Suprapubic skin (tissue), 4 donors: ENCODE data around the gene ERCC3. TPM values are rescaled to one million over a fixed set of nuclear protein-coding genes. Genes with fewer than 3 reads are reported as not detected.
"Not testable (repeated sequence)": the region's sequence is repeated elsewhere in the genome, so short reads cannot be mapped to it uniquely, and the experiment has no call there.

Source experiments
- DNase-seq, 2 donors: peaks; one replicate each; pipeline ENCODE4 v3.0.0-alpha.2; 2019; ENCODE audit warnings: low spot score in 2 of 2
- H3K27ac ChIP-seq: fragments of 200-600 bp; sonication (generic); one replicate; pipeline ENCODE4 v1.5.1; 2019
- H3K27me3 ChIP-seq: fragments of 200-600 bp; sonication (generic); one replicate; pipeline ENCODE4 v1.5.1; 2019
- H3K36me3 ChIP-seq: fragments of 200-600 bp; sonication (generic); one replicate; pipeline ENCODE4 v1.5.1; 2019
- H3K4me1 ChIP-seq: fragments of 200-600 bp; sonication (generic); one replicate; pipeline ENCODE4 v1.5.1; 2019
- H3K4me3 ChIP-seq: fragments of 200-600 bp; sonication (generic); one replicate; pipeline ENCODE4 v1.5.1; 2019; ENCODE audit warnings: mild to moderate bottlenecking
- H3K9me3 ChIP-seq: fragments of 200-600 bp; sonication (generic); one replicate; pipeline ENCODE4 v1.5.1; 2019
- CTCF ChIP-seq, 2 donors: fragments of 200-600 bp in 1 of 2; fragments of 450-650 bp in 1 of 2; sonication (generic) in 1 of 2; IDR thresholded peaks; one replicate each; pipeline ENCODE4 v1.5.1; 2016 to 2019; ENCODE audit warnings: antibody characterized with exemption in 2 of 2, mild to moderate bottlenecking in 1 of 2, moderate library complexity in 1 of 2
- EP300 ChIP-seq: sonication (generic); formaldehyde crosslinking; IDR thresholded peaks from one replicate; pipeline ENCODE4 v1.6.1; 2017; ENCODE audit warnings: antibody characterized with exemption
- POLR2A ChIP-seq, 2 donors: fragments of 450-650 bp; IDR thresholded peaks; one replicate each; pipeline ENCODE4 v1.6.1; 2017; ENCODE audit warnings: antibody characterized with exemption in 2 of 2, mild to moderate bottlenecking in 2 of 2, moderate library complexity in 2 of 2
- POLR2AphosphoS5 ChIP-seq, 3 donors: sonication (generic); formaldehyde crosslinking; IDR thresholded peaks; one replicate each; pipeline ENCODE4 v1.6.1; 2017; ENCODE audit warnings: antibody characterized with exemption in 3 of 3
- WGBS: methylation state at CpG from one replicate; pipeline ENCODE4 v1.1.5; 2018; 5-methylcytosine and 5-hydroxymethylcytosine counted together
- total RNA-seq, 4 donors: library from RNA; depleted of rRNA; stranded (reverse); fragments of >200 nt; gene quantifications; one replicate each; pipeline ENCODE4 v1.1.0, GENCODE V29; 2016

ERCC3 gene
- total RNA-seq, 4 donors from 2014 or later: 35.5 to 103 (median 39.1) TPM

GRCh38 chr2:127216593-127216992 lies 77.4 kb downstream of the ERCC3 start:
- peak overlapping the region; percentile 84 for H3K27ac ChIP-seq
- no peaks in the 10 kb centered on the region for H3K36me3 ChIP-seq

GRCh38 chr2:127216095-127216494 lies 77.8 kb downstream of the ERCC3 start:
- Histone ChIP-seq H3K9me3 (no peaks in the 10 kb centered on the region), H3K4me3 (no peak overlapping the region), H3K27ac (no peak overlapping the region), H3K4me1 (peaks cover 35% of the 10 kb centered on the region), H3K36me3 (no peaks in the 10 kb centered on the region), H3K27me3 (peaks cover 25% of the 10 kb centered on the region)
- TF ChIP-seq POLR2A (IDR thresholded peaks at IDR 0.05) (no peak), CTCF (IDR thresholded peaks at IDR 0.05) (no peak), EP300 (no peak), POLR2AphosphoS5 (IDR thresholded peaks at IDR 0.05) (no peak)
- no peak for DNase-seq
- WGBS: 47% methylated on average over 2 of the region's 2 CpGs

More at GRCh38 chr2:127216593-127216992, 77.4 kb downstream of the ERCC3 start:
- DNase-seq: no peak
- H3K4me3 ChIP-seq: no peak overlapping the region
- no peak for TF ChIP-seq POLR2AphosphoS5 (IDR thresholded peaks at IDR 0.05)
- no peak for TF ChIP-seq CTCF (IDR thresholded peaks at IDR 0.05)
- TF ChIP-seq EP300: no peak
- TF ChIP-seq POLR2A (IDR thresholded peaks at IDR 0.05): no peak
- no peaks in the 10 kb centered on the region for H3K9me3 ChIP-seq
- H3K4me1 ChIP-seq: peaks cover 35% of the 10 kb centered on the region
- peaks cover 28% of the 10 kb centered on the region for H3K27me3 ChIP-seq
- 69% methylated on average over 1 of the region's 1 CpG for WGBS

GRCh38 chr2:127214201-127214600 lies 79.7 kb downstream of the ERCC3 start:
- not testable (repeated sequence) for H3K36me3 ChIP-seq, DNase-seq, H3K9me3 ChIP-seq, H3K27ac ChIP-seq, H3K4me3 ChIP-seq
- peaks cover 19% of the 10 kb centered on the region for H3K4me1 ChIP-seq
- peaks cover 16% of the 10 kb centered on the region for H3K27me3 ChIP-seq
- 86% methylated on average over 2 of the region's 2 CpGs for WGBS

- Histone ChIP-seq H3K4me1 (peaks cover 7% of the 10 kb centered on the region), H3K27me3 (peaks cover 6% of the 10 kb centered on the region), H3K27ac (no peak overlapping the region), H3K36me3 (no peaks in the 10 kb centered on the region), H3K4me3 (no peak overlapping the region), H3K9me3 (no peaks in the 10 kb centered on the region)
- peak in 1 of 2 donors; percentile 45 for DNase-seq
- WGBS: 71% methylated on average over 4 of the region's 4 CpGs
- TF ChIP-seq POLR2A (IDR thresholded peaks at IDR 0.05): no peak
- no peak for TF ChIP-seq CTCF (IDR thresholded peaks at IDR 0.05)
- TF ChIP-seq EP300: no peak
- no peak for TF ChIP-seq POLR2AphosphoS5 (IDR thresholded peaks at IDR 0.05)
Observed at GRCh38 chr2:127208313-127208712, 85.6 kb downstream of the ERCC3 start.

Other genes with a start within 250 kb of the ERCC3 start
- 10 to 100 TPM in 1 of 4 donors, 1 to 10 TPM in 3; 5.6 to 13.3 (median 8.8) TPM for gene BIN1, start 187.0 kb downstream of the ERCC3 start, total RNA-seq
- 10 to 100 TPM in 1 of 4 donors, 1 to 10 TPM in 3; 1.8 to 12.7 (median 2.9) TPM for gene CYP27C1, start 73.8 kb downstream of the ERCC3 start, total RNA-seq
- 10 to 100 TPM; 29.4 to 49.1 (median 44.0) TPM for gene MAP3K2, start 93.8 kb upstream of the ERCC3 start, total RNA-seq
- 1 to 10 TPM in 1 of 4 donors, under 1 TPM in 1, not detected in 2; 0.36 to 7.1 TPM for gene PROC, start 124.3 kb upstream of the ERCC3 start, total RNA-seq
- 10 to 100 TPM; 23.2 to 51.4 (median 29.9) TPM for gene IWS1, start 232.3 kb upstream of the ERCC3 start, total RNA-seq
- gene MYO7B, start 241.5 kb upstream of the ERCC3 start, total RNA-seq: 1 to 10 TPM in 3 of 4 donors, under 1 TPM in 1; 0.72 to 4.7 (median 3.6) TPM